HepG2 (cell line): ENCODE measurements around the gene ZNF513. TPM values are rescaled to one million over a fixed set of nuclear protein-coding genes. Genes with fewer than 3 reads are reported as not detected.

ENCODE experiments used
- ATAD3A ChIP-seq: sonication (generic); formaldehyde crosslinking; IDR thresholded peaks from 2 replicates; pipeline ENCODE4 v1.4.0; 2020; ENCODE audit warnings: missing genetic modification reagents
- BHLHE40 ChIP-seq: IDR thresholded peaks from 2 replicates; pipeline ENCODE4 v1.6.1; 2011; ENCODE audit warnings: low read length, improper control_type of control experiment
- CBX5 ChIP-seq: sonication (generic); formaldehyde crosslinking; IDR thresholded peaks from 2 replicates; pipeline ENCODE4 v1.4.0; 2020; ENCODE audit warnings: missing genetic modification reagents, borderline replicate concordance
- FOSL2 ChIP-seq: sonication (generic); formaldehyde crosslinking; IDR thresholded peaks from 2 replicates; pipeline ENCODE4 v1.4.0; 2020; ENCODE audit warnings: missing genetic modification reagents
- FOXM1 ChIP-seq: sonication (generic); formaldehyde crosslinking; IDR thresholded peaks from 2 replicates; pipeline ENCODE4 v1.5.0; 2020; ENCODE audit warnings: missing genetic modification reagents
- GABPA ChIP-seq, 2 experiments: IDR thresholded peaks; 2 replicates each; pipeline ENCODE4 v1.6.1; 2011 to 2016; ENCODE audit warnings: low read depth in 2 of 2, low read length in 1 of 2, missing biosample characterization in 1 of 2, missing genetic modification characterization in 1 of 2
- GFI1 ChIP-seq: sonication (generic); formaldehyde crosslinking; IDR thresholded peaks from 2 replicates; pipeline ENCODE4 v1.5.0; 2020; ENCODE audit warnings: missing genetic modification reagents, mild to moderate bottlenecking, borderline replicate concordance
- MLLT10 ChIP-seq: sonication (generic); formaldehyde crosslinking; IDR thresholded peaks from 2 replicates; pipeline ENCODE4 v1.4.0; 2020; ENCODE audit warnings: missing genetic modification reagents
- MTF1 ChIP-seq: sonication (generic); formaldehyde crosslinking; IDR thresholded peaks from 2 replicates; pipeline ENCODE4 v1.5.0; 2020; ENCODE audit warnings: missing genetic modification reagents
- MYNN ChIP-seq: sonication (generic); formaldehyde crosslinking; IDR thresholded peaks from 2 replicates; pipeline ENCODE4 v1.4.0; 2020; ENCODE audit warnings: mild to moderate bottlenecking, low read depth, missing genetic modification reagents
- NAIF1 ChIP-seq: sonication (generic); formaldehyde crosslinking; IDR thresholded peaks from 2 replicates; pipeline ENCODE4 v1.5.0; 2020; ENCODE audit warnings: mild to moderate bottlenecking, missing genetic modification reagents, borderline replicate concordance
- RBM22 ChIP-seq: fragments of 200-400 bp; formaldehyde crosslinking; optimal IDR thresholded peaks from 2 replicates; pipeline ENCODE3; 2017; ENCODE audit warnings: mild to moderate bottlenecking, low read length, moderate library complexity
- ZBTB44 ChIP-seq: sonication (generic); formaldehyde crosslinking; IDR thresholded peaks from 2 replicates; pipeline ENCODE4 v1.4.0; 2020; ENCODE audit warnings: missing genetic modification reagents
- ZBTB46 ChIP-seq: sonication (generic); formaldehyde crosslinking; IDR thresholded peaks from 2 replicates; pipeline ENCODE4 v1.4.0; 2020; ENCODE audit warnings: mild to moderate bottlenecking, missing genetic modification reagents, borderline replicate concordance
- ZNF124 ChIP-seq: sonication (generic); formaldehyde crosslinking; IDR thresholded peaks from 2 replicates; pipeline ENCODE4 v1.4.0; 2020; ENCODE audit warnings: missing genetic modification reagents
- ZNF280D ChIP-seq: sonication (generic); formaldehyde crosslinking; IDR thresholded peaks from 2 replicates; pipeline ENCODE4 v1.5.1; 2020; ENCODE audit warnings: mild to moderate bottlenecking, missing genetic modification reagents
- ZNF335 ChIP-seq: sonication (generic); formaldehyde crosslinking; IDR thresholded peaks from 2 replicates; pipeline ENCODE4 v1.4.0; 2020; ENCODE audit warnings: missing genetic modification reagents
- ZNF468 ChIP-seq: sonication (generic); formaldehyde crosslinking; IDR thresholded peaks from 2 replicates; pipeline ENCODE4 v1.8.0; 2022; ENCODE audit warnings: mild to moderate bottlenecking, moderate library complexity, missing genetic modification reagents
- ZNF781 ChIP-seq: sonication (generic); formaldehyde crosslinking; IDR thresholded peaks from 2 replicates; pipeline ENCODE4 v1.5.1; 2020; ENCODE audit warnings: borderline replicate concordance, mild to moderate bottlenecking, missing genetic modification reagents; ENCODE audit errors: not compliant biosample characterization
- polyA plus RNA-seq, 8 experiments: library from polyadenylated mRNA; depleted of rRNA in 3 of 8; stranded (reverse) in 7 of 8; unstranded in 1 of 8; fragments of >200 nt; fragmentation: Illumina TruSeq in 4 of 8; extraction: Trizol in 4 of 8; gene quantifications; 2 replicates each; pipeline versions ENCODE4 v1.2.1 to v1.2.3, GENCODE V29; 2011 to 2016; ENCODE audit warnings: low read depth in 4 of 8, missing spikeins in 1 of 8, mixed read lengths in 1 of 8; ENCODE audit not compliant: insufficient read depth in 1 of 8
- total RNA-seq, 5 experiments: library from RNA; depleted of rRNA; stranded (reverse); fragments of >200 nt; fragmentation: Illumina TruSeq; extraction: Trizol; gene quantifications; 2 replicates each; pipeline ENCODE4 v1.2.3, GENCODE V29; 2016; ENCODE audit warnings: low read depth in 1 of 5
- TF ChIP-seq, protein P1 (sequence below): sonication (generic); formaldehyde crosslinking; IDR thresholded peaks from 2 replicates; pipeline ENCODE4 v1.5.0; 2020; ENCODE audit warnings: missing genetic modification reagents

The ZNF513 gene
- total and polyA plus RNA-seq, 2 of the 13 experiments (the other 11 are each of a cell fraction or from before 2014, with no cell fraction given): 4.9 to 6.3 TPM

- TF ChIP-seq ATAD3A (CRISPR knock-in tag): no peak
- TF ChIP-seq RBM22: peak; percentile 91
- TF ChIP-seq ZNF468 (CRISPR knock-in tag): peak; percentile 51; the same call in 1 of the 2 replicates
- TF ChIP-seq ZBTB46: no peak
- no peak; the same call in none of the 2 replicates for TF ChIP-seq ZNF335 (CRISPR knock-in tag)
- TF ChIP-seq GFI1 (CRISPR knock-in tag): peak; percentile 67; the same call in 1 of the 2 replicates
- TF ChIP-seq ZNF280D: no peak
- TF ChIP-seq, protein P1, sequence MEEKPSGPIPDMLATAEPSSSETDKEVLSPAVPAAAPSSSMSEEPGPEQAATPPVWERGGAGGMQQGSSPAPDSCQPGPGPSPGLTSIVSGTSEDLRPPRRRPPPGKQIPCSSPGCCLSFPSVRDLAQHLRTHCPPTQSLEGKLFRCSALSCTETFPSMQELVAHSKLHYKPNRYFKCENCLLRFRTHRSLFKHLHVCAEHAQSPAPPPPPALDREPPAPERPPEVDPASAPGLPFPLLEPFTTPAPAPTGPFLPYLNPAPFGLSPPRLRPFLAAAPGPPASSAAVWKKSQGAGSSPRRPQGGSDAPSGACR (CRISPR knock-in tag): 0 out of 2 replicates have a peak, but pooled peaks have one; percentile 25
- TF ChIP-seq MYNN (CRISPR knock-in tag): no peak
- TF ChIP-seq FOXM1 (CRISPR knock-in tag): no peak
- peak; percentile 31; the same call in 1 of the 2 replicates for TF ChIP-seq CBX5 (CRISPR knock-in tag)
- TF ChIP-seq ZBTB44 (CRISPR knock-in tag): no peak; the same call in 1 of the 2 replicates
- peak; percentile 34; the same call in 1 of the 2 replicates for TF ChIP-seq GABPA (IDR thresholded peaks at IDR 0.05; ENCODE audit: low read depth, low read length)
- peak; percentile 66 for TF ChIP-seq GABPA (CRISPR knock-in tag; IDR thresholded peaks at IDR 0.05; ENCODE audit: low read depth)
- no peak for TF ChIP-seq MTF1 (CRISPR knock-in tag)
- TF ChIP-seq ZNF124 (CRISPR knock-in tag): peak; percentile 70
- peak; percentile 90; the same call in 1 of the 2 replicates for TF ChIP-seq NAIF1 (CRISPR knock-in tag)
- TF ChIP-seq ZNF781 (CRISPR knock-in tag): no peak
- TF ChIP-seq FOSL2: peak; percentile 53
- no peak for TF ChIP-seq BHLHE40
- TF ChIP-seq MLLT10 (CRISPR knock-in tag): no peak
These were observed 47.9 kb upstream of the ZNF513 start, which contains the start of gene NRBP1 (continued) for GRCh38 chr2:27428213-27428977.
